SIG-M5 treated with dmso at 0.1 percent for 504 hours (cell line): ENCODE results near the gene RFTN1.

Source experiments
- DNase-seq: peaks from one replicate; lab custom pipeline; 2025; ENCODE audit not compliant: unreplicated experiment; lab: John Stamatoyannopoulos, UW

Gene RFTN1

DNA sequence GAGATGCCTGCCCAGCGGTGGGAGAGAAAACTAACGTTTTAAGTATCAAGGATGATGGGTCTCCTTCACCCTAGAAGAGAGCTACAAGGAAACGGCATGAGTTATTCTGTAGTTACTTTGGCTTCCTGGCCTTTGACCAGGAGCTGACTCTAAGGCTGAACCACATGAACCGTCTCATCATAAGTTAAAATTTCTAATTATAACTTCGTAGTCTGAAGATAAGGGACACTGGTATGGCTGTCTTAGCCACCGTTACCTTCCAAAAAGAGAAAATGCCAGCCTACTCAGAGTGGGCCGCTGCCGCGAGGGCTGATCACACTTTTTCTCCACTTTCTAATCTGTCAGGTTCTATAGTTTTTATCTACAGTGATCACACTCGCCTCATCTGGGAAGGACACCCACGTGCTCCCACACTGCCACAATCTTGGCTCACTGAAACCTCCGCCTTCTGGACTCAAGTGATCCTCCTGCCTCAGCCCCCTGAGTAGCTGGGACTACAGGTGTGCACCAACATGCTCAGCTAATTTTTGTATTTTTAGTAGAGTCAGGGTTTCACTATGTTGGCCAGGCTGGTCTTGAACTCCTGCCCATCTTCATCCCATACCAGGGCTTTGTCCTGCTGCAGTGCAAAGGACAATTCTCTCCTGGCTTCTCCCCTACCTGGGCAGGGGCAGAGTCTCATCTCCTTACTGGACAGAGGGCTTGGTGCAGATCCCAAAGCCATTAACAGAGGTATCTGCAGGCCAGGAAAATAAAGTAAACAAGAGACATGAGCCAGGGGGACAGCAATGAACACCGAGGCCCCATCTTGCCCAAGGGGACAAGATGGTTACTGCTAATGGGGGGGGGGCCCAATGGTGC, 73.4 kb downstream of the RFTN1 start:
- DNase-seq, result no peak

- no peak for DNase-seq
Observed at GRCh38 chr3:16439163-16439847, 74.2 kb downstream of the RFTN1 start.

DNA sequence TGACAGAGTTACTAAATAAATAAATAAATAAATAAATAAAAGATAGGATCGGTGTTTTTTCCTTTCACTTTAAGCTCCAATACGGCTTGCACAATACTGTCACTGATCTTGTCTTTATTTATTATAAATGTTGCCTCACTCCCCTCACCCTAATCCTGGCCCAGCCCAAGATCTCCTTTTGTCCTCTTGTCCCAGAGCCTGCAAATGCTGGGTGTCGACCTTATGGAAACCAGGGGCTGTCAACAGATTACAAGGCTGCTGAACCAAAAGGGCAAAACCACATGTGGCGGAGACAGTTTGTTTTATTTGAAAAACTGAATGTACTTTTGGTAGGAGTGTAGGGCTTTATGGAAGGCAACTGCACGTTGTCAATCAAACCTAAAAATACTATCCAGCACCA, 75.9 kb downstream of the RFTN1 start:
- DNase-seq, result no peak

DNA sequence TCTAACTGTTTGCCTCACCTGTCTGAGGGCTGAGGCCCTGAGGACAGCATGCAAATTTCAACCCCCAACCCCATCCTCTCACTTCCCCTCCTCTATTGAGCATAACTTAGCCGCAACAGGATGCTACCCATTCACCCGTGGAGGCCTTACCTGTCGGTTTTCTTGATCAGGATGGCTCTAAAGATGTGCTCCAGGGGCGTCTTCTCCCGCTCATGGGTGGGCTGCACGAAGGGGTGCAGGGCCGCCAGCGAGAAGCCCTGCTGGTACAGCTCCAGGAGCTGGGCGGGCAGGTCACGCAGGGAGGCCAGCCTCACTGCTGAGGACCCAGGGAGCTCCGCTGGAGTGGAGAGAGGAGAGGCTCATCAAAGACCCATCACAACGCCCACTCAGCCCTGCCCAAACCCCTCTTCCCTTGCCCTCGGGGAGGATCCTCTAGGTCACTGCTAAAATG, 79.8 kb downstream of the RFTN1 start:
- no peak for DNase-seq

GRCh38 chr3:16432714-16433113, 80.8 kb downstream of the RFTN1 start:
- DNase-seq, result no peak

DNA sequence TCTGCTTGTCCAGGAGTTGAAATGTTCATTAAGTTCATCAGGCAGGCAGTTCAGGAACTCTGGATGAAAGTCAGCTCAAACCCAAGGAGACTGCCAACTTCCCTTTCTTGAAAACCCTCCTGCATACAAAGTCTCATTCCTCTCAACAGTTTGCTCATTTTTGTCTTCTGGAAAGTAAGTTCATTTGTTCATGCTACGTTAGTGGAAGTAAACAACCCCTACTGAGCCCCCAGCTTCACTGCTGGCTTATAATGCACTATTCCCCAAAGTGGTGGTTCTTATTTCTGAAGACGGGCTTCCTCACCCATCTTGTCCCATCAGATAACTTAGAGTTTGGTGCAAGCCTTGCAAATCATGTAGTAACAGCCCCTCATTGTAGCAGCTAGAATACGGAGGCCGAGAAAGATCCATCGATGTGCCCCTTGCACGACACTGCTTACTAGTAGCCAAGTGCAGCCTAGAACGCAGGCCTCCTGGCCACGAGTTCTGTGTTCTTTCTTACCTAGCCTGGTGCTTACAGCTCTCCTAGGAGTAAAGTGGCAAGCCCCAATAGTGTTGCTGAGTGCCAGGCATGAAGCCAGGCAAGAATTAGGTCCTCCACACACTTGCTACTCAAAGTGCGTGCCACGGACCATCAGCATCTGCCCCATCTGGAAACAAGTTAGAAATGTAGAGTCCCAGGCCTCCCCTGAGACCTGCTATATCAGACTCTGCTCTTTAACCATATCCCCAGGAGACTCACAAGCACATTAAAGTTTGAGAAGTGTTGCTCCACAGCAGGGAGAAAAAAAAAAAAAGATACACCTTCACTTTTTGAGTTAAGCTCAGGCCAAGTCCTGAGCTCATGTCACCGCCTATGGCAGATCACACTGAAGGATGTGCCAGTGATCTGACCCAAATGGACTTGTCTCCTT, 82.5 kb downstream of the RFTN1 start:
- DNase-seq, result no peak

- DNase-seq, result no peak
Observed at GRCh38 chr3:16429086-16429485, 84.4 kb downstream of the RFTN1 start.

DNA sequence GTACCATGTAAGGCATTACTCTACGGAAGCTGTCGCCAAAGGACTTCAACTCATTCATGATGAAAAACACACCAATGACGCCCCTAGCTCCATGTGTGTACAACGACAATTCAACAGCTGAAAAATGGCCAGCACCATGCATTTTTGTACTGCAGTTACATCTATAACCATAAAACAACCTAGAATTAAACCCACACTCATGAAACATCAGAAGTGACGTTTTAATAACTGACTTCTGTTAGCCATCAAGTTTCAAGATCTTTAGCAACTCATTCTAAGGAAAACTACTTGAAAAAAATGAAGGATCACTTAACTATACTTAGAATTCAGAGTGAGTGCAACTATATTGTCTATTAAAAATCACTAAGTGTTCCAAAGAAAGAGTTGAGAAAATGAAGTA, 84.9 kb downstream of the RFTN1 start:
- no peak for DNase-seq

DNA sequence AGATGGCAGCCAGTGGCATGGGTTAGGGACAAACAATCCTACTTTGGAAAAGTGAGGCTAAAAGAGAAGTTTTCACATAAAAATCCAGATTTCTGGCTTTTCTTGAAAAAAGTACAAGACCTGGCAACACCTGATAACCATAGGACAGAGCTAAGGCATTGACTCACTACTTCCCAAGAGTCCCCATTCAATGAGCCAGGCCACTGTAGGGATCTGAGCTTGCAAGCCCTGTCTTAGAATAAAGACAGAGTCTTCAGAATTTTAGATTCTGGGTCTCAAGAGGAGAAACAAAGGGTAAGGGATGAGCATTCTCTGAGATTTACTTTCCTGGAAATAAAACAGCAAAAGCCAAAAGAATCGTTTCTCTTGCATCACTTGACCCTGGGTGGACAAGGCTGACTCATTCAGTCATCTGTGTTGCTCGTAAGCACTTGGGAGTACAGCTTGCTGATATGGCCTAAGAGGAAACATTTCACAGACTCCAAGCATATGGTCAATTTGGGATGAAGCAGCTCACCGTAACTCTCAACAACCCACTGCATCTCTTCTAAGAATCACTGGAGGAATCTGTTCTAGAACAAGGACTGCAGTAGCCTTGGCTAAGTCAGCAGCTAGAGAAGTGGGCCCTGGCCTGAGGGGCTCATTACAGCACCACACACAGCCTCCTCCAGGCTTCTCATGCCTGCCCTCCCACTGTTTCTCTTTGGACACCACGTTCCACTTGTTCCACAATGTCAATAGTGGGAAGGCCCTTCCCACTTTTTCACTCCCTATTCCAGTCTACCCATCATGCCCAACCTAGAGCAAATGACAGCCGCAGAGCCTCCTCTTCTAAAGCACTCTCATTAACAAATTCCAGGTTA, 86.2 kb downstream of the RFTN1 start:
- DNase-seq, result no peak

DNA sequence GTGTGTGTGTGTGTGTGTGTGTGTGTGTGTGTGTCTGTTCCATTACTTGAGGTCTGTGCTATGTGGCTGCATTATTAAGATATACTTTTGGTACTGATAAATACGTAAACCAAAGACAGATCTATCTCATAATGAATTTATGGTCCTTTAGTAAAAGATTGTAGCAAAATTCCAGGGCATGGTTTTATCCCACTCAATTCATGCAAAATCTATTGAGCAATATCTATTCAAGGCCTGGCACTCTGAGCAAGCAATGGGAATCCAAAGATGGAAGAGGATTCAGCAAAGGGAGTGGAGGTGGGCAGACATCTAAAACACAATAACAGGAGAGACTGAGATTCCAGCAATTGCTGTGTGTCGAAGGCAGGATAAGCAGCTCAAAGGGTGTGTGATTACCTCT, 86.8 kb downstream of the RFTN1 start:
- no peak for DNase-seq

DNA sequence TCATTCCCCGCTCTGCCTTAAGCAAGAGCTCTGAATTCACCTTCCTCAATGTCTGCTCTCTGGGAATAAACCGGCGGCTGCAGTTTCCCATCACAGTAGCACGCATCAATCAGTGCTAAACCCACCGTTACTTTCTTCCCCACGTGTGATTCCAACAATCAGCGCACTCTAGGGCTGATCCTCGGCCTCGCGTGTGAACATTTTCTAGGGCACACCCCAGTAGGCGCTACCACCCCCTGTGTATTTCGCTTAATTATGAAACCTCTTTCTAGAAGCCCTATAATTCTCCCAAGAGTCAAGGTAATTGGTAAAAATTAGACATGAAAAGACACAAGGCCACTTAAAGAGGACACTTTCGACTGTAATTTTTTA, 87.5 kb downstream of the RFTN1 start:
- no peak for DNase-seq

- no peak for DNase-seq
Observed at GRCh38 chr3:16425398-16426028, 88.0 kb downstream of the RFTN1 start.

DNA sequence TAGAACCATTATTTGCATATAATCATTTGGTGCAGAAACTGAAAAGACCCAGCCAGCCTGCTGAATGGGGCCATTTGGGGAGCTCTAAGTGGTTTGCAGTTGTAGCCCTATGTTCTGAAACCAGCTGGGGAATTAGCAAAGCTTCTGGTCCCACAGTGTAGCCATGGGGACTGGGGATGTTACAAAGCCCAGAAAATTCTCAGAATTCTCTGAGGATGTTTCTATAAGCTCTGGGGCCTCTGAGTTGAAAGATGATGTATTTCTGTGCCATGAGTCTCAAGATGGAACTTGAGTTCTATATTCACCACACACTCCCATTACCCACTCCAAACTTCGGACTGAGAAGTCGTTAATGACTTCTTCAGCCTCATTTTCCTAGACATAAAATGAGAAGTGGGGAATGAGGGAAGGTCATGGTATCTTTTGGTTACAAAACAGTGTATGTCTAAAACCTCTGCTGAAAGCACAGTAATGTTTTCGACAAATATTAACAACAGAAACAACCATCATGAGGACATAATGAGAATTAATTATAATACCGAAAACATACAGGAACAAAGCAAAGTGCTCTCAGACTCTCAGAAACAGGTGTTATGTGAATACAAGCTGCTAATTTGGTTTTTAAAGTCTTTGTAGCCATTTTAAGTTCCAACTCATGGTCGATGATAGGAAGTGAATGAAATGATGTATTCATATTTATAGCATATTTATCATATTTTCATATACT, 89.4 kb downstream of the RFTN1 start:
- no peak for DNase-seq

DNA sequence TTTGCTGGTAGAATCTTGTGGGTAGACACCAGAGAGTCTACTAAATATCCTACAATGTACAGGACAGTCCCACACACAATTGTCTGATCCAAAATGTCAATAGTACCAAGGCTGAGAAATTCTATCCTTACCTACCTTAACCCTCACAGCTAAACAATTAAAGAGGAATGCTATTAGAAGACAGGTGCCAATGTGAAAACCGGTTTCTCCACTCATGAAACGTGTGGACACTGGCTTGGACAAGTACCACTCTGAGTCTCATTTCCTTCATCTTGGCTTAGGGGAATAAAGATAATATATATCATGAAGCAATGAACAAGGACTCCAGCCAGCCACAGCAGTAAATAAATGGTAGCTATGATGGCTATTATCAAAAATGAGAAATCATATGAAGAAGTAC, 90.2 kb downstream of the RFTN1 start:
- DNase-seq, result no peak

DNA sequence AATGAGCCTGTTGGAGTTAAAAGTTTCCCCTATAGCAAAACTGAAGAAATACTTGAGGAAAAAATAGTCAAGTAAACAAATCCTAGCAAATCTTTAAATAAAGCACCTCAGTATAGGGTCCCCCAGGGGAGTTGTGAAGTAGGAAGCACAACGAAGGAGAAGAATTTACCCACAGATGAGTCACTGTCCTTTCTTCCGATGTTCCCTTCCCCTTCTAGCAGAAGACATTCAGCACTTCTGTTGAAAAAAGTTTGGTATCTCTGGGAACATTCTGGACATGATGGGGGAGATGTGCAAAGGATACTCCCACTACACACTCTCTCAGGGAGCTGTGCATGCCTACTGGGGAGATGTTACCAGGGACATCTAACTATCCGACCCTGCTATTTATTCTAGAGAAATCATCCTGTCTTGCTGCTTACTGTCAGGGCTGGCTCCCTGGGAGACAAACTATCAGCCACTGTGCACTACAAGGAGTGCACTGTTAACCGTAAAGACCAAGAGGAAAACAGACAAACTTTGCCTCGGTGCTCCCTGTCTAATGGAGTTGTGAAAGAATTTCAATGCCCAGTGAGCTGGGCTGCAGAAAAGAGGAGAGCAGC, 93.8 kb downstream of the RFTN1 start:
- peak; percentile 20 for DNase-seq

DNA sequence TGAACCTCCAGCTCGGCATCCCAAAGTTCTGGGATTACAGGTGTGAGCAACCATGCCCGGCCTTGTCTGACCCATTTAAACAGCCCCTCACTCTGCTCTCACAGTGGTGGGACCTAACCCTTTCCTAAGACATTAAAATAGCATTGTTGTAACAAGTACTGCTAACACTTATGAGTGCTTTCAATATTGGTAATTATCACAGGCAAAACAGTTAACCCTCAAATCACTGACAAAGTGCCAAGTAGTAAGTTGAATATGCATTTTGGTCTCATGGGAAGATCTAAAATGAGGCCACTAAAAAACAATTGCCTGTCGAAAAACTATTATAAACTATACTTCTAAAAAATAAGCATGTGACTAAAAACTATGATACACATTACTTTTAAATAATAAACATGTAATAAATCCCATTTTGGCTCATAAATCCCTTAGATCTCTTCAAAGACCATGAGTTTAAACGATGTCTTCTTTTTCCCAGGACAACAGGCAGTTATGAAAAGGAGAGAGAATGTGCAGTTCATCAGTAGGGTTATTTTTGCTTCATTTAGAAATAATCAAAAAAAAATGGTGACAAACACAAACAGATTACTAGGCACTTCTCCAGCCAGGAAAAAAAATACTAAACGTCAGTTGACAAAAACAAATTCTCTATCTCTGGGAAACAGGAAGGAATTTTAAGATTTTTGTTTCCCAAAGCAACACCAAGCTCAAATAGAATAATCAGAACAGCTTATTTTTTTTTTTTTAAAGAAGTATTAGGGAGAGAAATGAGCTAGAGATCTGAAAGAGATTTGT, 95.4 kb downstream of the RFTN1 start:
- no peak for DNase-seq

DNA sequence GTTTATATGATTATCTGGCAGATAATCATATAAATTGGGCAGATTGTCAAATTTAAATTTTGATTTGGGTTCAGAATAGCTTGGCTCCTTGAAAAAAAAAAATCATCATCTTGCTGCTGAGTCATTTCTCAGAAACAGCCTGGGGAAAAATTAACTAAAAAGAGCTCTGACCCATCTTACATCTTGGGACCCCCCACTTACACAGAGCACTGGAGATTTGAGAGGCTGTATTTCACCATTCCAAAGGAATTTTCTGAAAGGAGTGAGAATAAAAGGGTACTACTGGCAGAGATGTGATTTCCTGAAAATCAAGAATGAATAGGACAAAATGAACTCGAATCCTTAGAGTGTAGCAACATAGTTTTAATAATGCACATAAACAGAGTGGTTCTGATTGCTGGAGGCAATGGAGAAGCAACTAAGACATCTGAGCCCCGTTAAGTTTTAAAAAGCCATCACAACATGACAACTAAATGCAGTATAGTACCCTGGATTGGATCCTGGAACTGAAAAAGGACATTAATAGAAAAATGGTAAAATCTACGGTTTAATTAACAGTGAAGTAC, 97.5 kb downstream of the RFTN1 start:
- no peak for DNase-seq

- no peak for DNase-seq
Observed at GRCh38 chr3:16413321-16413720, 100.2 kb downstream of the RFTN1 start.
